SK-N-SH treated with all-trans-retinoic acid at 6 μM for 48 hours (cell line): Measurements from ENCODE around the gene FIBCD1.
"Not testable (repeated sequence)": the region's sequence is repeated elsewhere in the genome, so short reads cannot be mapped to it uniquely, and the experiment has no call there.

Experiments
- ATAC-seq: fragments of 200-7000 bp; cut with Tn5 transposase; 3 replicates; pipeline ENCODE4 v1.9.1; 2020; ENCODE audit warnings: mild to moderate bottlenecking, moderate library complexity
- ARNTL ChIP-seq: fragments of 450-650 bp; formaldehyde crosslinking; IDR thresholded peaks from 2 replicates; pipeline ENCODE4 v1.5.0; 2020; ENCODE audit warnings: low read depth, mild to moderate bottlenecking, moderate library complexity, borderline replicate concordance
- BACH2 ChIP-seq: fragments of 250-450 bp; sonication (Bioruptor Pico); IDR thresholded peaks from 2 replicates; pipeline ENCODE4 v1.9.0; 2021; ENCODE audit warnings: mild to moderate bottlenecking, borderline replicate concordance
- CREB5 ChIP-seq: fragments of 250-450 bp; sonication (Bioruptor Pico); IDR thresholded peaks from 2 replicates; pipeline ENCODE4 v1.5.1; 2020; ENCODE audit warnings: low read depth, mild to moderate bottlenecking, moderate library complexity
- CSDC2 ChIP-seq: fragments of 250-450 bp; sonication (Bioruptor Pico); IDR thresholded peaks from 2 replicates; pipeline ENCODE4 v1.5.0; 2020; ENCODE audit warnings: mild to moderate bottlenecking, moderate library complexity
- CSRNP3 ChIP-seq: fragments of 250-450 bp; sonication (Bioruptor Pico); IDR thresholded peaks from 2 replicates; pipeline ENCODE4 v1.5.1; 2021; ENCODE audit warnings: mild to moderate bottlenecking, moderate library complexity
- ESRRG ChIP-seq: fragments of 250-450 bp; sonication (Bioruptor Pico); IDR thresholded peaks from 2 replicates; pipeline ENCODE4 v1.6.1; 2021; ENCODE audit warnings: mild to moderate bottlenecking
- GLIS3 ChIP-seq: fragments of 250-450 bp; sonication (Bioruptor Pico); IDR thresholded peaks from 2 replicates; pipeline ENCODE4 v1.5.0; 2020; ENCODE audit warnings: mild to moderate bottlenecking, moderate library complexity
- ISL1 ChIP-seq: fragments of 250-450 bp; sonication (Bioruptor Pico); IDR thresholded peaks from 2 replicates; pipeline ENCODE4 v2.1.2; 2022; ENCODE audit warnings: mild to moderate bottlenecking, moderate library complexity
- OSR1 ChIP-seq: fragments of 250-450 bp; sonication (Bioruptor Pico); IDR thresholded peaks from 2 replicates; pipeline ENCODE4 v1.8.0; 2022; ENCODE audit warnings: moderate library complexity, mild to moderate bottlenecking, inconsistent platforms
- POU6F1 ChIP-seq: fragments of 250-450 bp; sonication (Bioruptor Pico); IDR thresholded peaks from 2 replicates; pipeline ENCODE4 v1.8.0; 2021; ENCODE audit warnings: low read depth, mild to moderate bottlenecking, moderate library complexity, borderline replicate concordance
- PPARA ChIP-seq: fragments of 250-450 bp; sonication (Bioruptor Pico); IDR thresholded peaks from 2 replicates; pipeline ENCODE4 v1.5.0; 2020; ENCODE audit warnings: mild to moderate bottlenecking, borderline replicate concordance
- RARB ChIP-seq: fragments of 250-450 bp; sonication (Bioruptor Pico); IDR thresholded peaks from 2 replicates; pipeline ENCODE4 v1.8.0; 2021; ENCODE audit warnings: mild to moderate bottlenecking, moderate library complexity
- SNAI2 ChIP-seq: fragments of 250-450 bp; sonication (Bioruptor Pico); IDR thresholded peaks from 2 replicates; pipeline ENCODE4 v1.5.0; 2020; ENCODE audit warnings: mild to moderate bottlenecking, moderate library complexity
- TCF4 ChIP-seq: fragments of 250-450 bp; sonication (Bioruptor Pico); IDR thresholded peaks from 2 replicates; pipeline ENCODE4 v1.8.0; 2021; ENCODE audit warnings: mild to moderate bottlenecking, moderate library complexity, borderline replicate concordance
- TOX ChIP-seq: fragments of 250-450 bp; sonication (Bioruptor Pico); IDR thresholded peaks from 2 replicates; pipeline ENCODE4 v1.8.0; 2021; ENCODE audit warnings: mild to moderate bottlenecking, moderate library complexity, borderline replicate concordance
- ZC3H10 ChIP-seq: fragments of 250-450 bp; sonication (Bioruptor Pico); IDR thresholded peaks from 2 replicates; pipeline ENCODE4 v1.5.1; 2021; ENCODE audit warnings: mild to moderate bottlenecking, moderate library complexity
- ZFP3 ChIP-seq: fragments of 250-450 bp; sonication (Bioruptor Pico); IDR thresholded peaks from 2 replicates; pipeline ENCODE4 v1.5.0; 2020; ENCODE audit warnings: mild to moderate bottlenecking, moderate library complexity
- ZFP30 ChIP-seq: fragments of 450-650 bp; formaldehyde crosslinking; IDR thresholded peaks from 2 replicates; pipeline ENCODE4 v1.5.0; 2022; ENCODE audit warnings: mild to moderate bottlenecking, moderate library complexity
- ZNF565 ChIP-seq: fragments of 450-650 bp; formaldehyde crosslinking; conservative IDR thresholded peaks from 2 replicates; pipeline ENCODE4 v1.5.0; 2020; ENCODE audit warnings: low read depth, mild to moderate bottlenecking, moderate library complexity
- ZNF70 ChIP-seq: fragments of 450-650 bp; formaldehyde crosslinking; IDR thresholded peaks from 2 replicates; pipeline ENCODE4 v1.5.0; 2020; ENCODE audit warnings: mild to moderate bottlenecking, moderate library complexity
- ZNF8 ChIP-seq: fragments of 450-650 bp; formaldehyde crosslinking; IDR thresholded peaks from 2 replicates; pipeline ENCODE4 v1.5.0; 2020; ENCODE audit warnings: mild to moderate bottlenecking, moderate library complexity
- TF ChIP-seq, protein P1 (sequence below): fragments of 250-450 bp; sonication (Bioruptor Pico); IDR thresholded peaks from 2 replicates; pipeline ENCODE4 v1.8.0; 2020; ENCODE audit warnings: mild to moderate bottlenecking, moderate library complexity, borderline replicate concordance

Gene FIBCD1

GRCh38 chr9:130959809-130960334 is 20.8 kb upstream of the FIBCD1 start:
- ATAC-seq = no peak

GRCh38 chr9:130958564-130958963 is 19.5 kb upstream of the FIBCD1 start:
- ATAC-seq = not testable (repeated sequence)

More at GRCh38 chr9:130959809-130960334, 20.8 kb upstream of the FIBCD1 start:
- TF ChIP-seq ZC3H10 (CRISPR knock-in tag) (no peak), POU6F1 (CRISPR knock-in tag) (no peak), CSDC2 (CRISPR knock-in tag) (no peak), ZNF565 (CRISPR knock-in tag) (no peak), ZFP3 (CRISPR knock-in tag) (no peak), ESRRG (CRISPR knock-in tag) (no peak), ZFP30 (no peak), OSR1 (CRISPR knock-in tag) (no peak), GLIS3 (CRISPR knock-in tag) (no peak), ISL1 (CRISPR knock-in tag) (no peak), PPARA (CRISPR knock-in tag) (no peak), RARB (CRISPR knock-in tag) (no peak), SNAI2 (no peak), ZNF70 (CRISPR knock-in tag) (no peak), TOX (CRISPR knock-in tag) (no peak), ARNTL (CRISPR knock-in tag) (no peak), TCF4 (CRISPR knock-in tag) (no peak)
- TF ChIP-seq, protein P1, sequence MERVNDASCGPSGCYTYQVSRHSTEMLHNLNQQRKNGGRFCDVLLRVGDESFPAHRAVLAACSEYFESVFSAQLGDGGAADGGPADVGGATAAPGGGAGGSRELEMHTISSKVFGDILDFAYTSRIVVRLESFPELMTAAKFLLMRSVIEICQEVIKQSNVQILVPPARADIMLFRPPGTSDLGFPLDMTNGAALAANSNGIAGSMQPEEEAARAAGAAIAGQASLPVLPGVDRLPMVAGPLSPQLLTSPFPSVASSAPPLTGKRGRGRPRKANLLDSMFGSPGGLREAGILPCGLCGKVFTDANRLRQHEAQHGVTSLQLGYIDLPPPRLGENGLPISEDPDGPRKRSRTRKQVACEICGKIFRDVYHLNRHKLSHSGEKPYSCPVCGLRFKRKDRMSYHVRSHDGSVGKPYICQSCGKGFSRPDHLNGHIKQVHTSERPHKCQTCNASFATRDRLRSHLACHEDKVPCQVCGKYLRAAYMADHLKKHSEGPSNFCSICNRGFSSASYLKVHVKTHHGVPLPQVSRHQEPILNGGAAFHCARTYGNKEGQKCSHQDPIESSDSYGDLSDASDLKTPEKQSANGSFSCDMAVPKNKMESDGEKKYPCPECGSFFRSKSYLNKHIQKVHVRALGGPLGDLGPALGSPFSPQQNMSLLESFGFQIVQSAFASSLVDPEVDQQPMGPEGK (CRISPR knock-in tag) = no peak

- TF ChIP-seq GLIS3 (CRISPR knock-in tag) = no peak
- no peak for TF ChIP-seq BACH2 (CRISPR knock-in tag)
- TF ChIP-seq ZNF565 (CRISPR knock-in tag) = no peak
- TF ChIP-seq SNAI2 = no peak
Measured at GRCh38 chr9:130957451-130958203, 18.6 kb upstream of the FIBCD1 start.

GRCh38 chr9:130956636-130957450 is 17.8 kb upstream of the FIBCD1 start:
- no peak for ATAC-seq
- TF ChIP-seq BACH2 (CRISPR knock-in tag) = no peak

More at GRCh38 chr9:130957451-130958203, 18.6 kb upstream of the FIBCD1 start:
- ATAC-seq = no peak

GRCh38 chr9:130955947-130956621 is 17.0 kb upstream of the FIBCD1 start:
- ATAC-seq = no peak
- TF ChIP-seq ZFP30 (no peak), ZC3H10 (CRISPR knock-in tag) (no peak), POU6F1 (CRISPR knock-in tag) (no peak), BACH2 (CRISPR knock-in tag) (no peak), TOX (CRISPR knock-in tag) (no peak), TCF4 (CRISPR knock-in tag) (no peak), PPARA (CRISPR knock-in tag) (no peak), ZNF8 (CRISPR knock-in tag) (no peak), CSRNP3 (CRISPR knock-in tag) (no peak), SNAI2 (no peak), ZNF565 (CRISPR knock-in tag) (no peak), CSDC2 (CRISPR knock-in tag) (no peak), ISL1 (CRISPR knock-in tag) (no peak), OSR1 (CRISPR knock-in tag) (no peak), ARNTL (CRISPR knock-in tag) (no peak), ESRRG (CRISPR knock-in tag) (no peak), GLIS3 (CRISPR knock-in tag) (no peak), ZFP3 (CRISPR knock-in tag) (no peak), CREB5 (no peak)
- TF ChIP-seq, all 23 proteins: peak for 0

GRCh38 chr9:130954925-130955324 is 15.9 kb upstream of the FIBCD1 start:
- ATAC-seq = not testable (repeated sequence)
